HG02623 (cell line): Measurements from ENCODE around the gene ARHGAP22.

Experiments used
- ATAC-seq: cut with Tn5 transposase; IDR thresholded peaks from one replicate; pipeline ENCODE4 v1.9.1; 2021; ENCODE audit warnings: moderate library complexity; ENCODE audit not compliant: unreplicated experiment

Gene ARHGAP22

DNA sequence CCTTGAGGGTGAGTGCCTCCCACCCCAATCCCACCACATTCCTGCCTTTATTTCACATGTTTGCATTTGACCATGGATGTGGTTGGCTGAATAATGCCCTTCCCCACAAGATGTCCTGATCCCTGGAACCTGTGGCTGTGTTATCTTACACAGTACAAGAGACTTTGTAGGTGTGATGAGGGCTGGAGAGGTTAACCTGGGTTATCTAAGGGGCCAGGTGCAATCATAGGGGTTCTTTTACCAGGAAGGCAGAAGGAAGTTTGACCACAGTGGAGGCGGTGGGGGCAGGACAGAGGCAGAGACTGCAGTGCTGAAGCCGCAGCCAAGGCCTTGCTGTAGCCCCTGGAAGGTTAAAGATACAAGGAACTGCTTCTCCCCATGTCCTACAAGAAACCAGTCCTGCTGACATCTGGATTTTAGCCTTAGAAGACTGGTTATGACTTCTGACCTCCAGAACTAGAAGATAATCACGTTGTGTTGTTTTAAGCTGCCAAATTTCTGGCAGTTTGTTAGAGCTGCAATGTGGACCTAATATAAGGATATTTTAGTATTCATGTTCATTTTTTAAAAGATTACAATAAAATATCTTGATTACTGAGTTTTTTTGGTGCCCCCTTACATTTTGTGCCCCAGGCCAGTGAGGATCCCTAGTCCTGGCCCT, 136.6 kb downstream of the ARHGAP22 start:
- ATAC-seq, result no peak

DNA sequence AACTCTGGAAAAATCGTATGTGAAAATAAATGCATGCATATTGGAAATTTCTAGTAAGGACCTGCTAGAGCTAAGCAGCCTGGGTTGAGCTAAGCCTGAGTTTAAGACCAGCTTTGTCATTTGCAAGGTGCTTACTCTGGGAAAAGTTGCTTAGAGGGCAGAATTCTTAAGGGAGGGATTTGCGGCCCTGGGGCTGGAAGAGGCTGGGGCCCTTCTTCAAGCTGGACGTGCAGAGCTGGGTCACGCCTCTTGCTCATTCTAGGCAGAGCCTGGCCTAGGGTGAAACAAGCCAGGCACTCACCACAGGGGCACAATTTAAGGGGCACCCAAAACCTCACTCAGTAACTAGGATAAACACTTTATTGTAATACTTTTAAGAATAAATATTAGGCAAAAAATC, 137.2 kb downstream of the ARHGAP22 start:
- ATAC-seq, result no peak

DNA sequence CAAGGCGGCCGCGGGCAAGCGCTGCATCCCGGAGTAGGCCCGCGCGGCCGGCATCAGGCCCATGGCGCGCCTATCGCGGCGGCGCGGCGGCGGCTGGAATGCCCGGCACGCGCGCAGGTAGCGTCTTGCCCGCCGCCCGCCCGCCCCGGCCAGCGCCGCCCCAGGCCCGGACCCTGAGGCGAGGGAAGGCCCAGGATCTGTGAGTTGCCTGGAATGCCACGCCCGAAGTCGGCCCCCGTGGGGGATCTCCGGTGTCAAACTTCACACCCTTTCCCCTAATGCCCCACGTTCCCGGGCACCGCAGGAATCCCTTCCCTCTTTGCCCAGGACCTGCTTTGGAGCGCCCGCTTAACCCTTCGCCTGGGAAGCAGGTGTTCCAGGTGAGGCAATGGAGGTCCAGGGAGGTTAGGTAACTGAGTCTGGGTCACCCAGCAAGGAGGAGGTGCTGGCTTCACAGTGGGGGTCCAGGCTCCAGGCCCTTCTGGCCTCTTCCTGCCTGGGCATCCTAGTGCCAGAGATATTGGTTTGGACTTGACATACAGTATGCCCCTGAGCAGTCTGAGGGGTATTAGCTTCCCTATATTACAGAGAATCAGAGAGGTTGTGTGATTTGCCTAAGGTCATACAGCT, 138.1 kb downstream of the ARHGAP22 start:
- ATAC-seq, result no peak

DNA sequence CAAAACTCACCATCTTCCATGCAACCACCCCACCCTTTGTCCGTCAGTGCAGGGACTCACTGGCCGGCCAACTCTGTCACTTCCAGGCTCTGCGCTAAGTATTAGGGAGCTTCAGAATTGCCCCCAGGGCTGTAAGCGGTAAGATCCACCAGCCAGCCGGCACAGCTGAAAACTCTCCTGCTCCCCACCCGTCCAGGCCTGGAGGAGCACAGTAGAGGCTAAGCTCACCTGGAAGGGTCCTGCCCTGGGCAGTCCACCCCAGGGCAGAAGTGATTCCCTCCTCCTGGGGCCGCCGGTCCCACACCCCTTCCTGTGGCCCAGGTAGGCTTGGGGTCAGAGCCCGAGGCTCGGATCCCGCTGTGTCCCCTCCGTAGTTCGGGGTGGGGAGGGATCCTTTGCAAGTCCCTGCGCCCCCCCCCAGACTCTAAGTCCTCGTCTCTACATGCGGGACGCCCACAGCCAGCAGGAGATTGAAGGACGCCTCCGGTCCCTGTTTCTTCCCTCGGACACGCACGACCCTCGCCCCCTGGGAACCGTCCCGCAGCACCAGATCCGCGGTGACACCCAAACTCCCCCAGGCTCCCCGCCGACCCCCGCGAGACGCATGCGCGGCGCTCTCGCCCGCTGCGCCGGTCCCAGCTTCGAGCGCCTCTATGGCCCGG, 138.9 kb downstream of the ARHGAP22 start:
- ATAC-seq, result no peak

DNA sequence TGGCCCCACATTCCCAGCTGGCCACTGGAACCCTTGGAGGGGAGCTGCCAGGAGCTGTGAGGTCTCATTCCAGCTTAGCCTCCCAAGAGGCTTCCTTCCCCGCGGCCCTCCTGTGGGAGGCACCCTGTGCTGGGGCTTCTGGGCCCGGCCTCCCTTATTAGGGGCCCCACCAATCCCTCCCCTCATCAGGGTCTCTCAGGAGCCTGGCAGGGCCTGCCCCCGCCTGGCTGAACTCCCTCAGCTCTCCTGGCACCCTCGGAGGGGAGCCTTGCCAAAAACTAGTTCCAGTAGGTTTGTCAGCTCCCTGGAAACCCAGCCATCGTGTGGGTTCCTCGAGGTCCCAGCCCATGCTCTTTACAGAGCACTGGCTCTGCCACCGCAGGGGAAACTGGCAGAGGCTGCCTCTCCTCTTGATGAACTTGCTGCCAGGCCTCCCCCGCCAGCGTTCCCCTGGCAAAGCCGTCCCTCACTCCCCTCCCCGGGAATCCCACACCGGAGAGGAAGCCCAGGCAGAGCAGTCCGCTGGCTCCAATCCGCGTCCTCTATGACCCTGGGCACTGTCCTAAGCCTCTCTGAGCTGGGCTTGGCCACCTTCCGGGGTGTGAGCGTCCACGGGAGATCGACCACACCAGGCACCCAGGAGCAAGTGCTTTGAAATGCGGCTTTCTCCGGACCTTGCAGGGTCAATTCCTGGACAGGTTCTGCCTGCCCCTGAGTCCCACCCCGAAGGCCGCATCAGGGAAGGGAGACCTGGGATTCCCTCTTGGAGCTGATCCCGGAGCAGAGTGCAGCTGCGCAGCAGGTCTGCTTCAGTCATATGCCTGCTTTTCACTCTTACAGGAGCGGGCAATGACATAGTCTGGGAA, 139.8 kb downstream of the ARHGAP22 start:
- no peak for ATAC-seq

DNA sequence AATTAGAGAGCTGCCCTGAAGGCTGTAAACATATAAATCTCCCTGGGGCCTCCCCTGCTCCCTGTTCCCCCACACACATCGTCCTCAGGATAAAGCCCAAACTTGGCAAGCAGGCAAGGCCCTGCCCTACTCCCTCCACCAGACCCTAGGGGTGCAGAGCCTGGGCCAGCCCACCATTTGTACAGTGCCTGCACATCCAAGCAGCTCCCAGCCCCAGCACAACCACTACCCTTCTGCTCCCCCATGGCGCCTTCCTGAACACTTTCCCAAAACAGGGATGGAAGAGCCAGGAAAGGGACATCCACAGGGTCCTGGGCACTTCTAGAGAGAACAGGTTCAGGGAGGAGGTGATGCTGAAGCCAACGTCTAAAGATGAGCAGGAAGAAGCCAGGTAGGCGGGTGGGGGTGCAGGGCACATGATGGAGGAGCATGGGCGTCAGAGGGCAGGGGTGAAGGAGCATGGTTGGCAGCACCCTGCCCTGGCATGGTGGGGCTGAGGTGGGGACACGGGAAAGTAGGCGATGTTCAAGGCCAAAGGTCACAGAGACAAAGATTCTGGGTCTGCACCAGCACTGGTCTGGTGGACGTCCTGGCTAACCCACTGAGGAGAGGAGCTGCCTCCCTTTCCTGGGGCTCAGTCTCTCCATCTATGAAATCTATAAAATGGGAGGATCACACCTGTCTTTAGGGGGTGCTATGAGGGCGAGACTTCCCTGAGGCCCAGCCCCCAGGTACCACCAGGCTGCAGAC, 140.6 kb downstream of the ARHGAP22 start:
- no peak for ATAC-seq

DNA sequence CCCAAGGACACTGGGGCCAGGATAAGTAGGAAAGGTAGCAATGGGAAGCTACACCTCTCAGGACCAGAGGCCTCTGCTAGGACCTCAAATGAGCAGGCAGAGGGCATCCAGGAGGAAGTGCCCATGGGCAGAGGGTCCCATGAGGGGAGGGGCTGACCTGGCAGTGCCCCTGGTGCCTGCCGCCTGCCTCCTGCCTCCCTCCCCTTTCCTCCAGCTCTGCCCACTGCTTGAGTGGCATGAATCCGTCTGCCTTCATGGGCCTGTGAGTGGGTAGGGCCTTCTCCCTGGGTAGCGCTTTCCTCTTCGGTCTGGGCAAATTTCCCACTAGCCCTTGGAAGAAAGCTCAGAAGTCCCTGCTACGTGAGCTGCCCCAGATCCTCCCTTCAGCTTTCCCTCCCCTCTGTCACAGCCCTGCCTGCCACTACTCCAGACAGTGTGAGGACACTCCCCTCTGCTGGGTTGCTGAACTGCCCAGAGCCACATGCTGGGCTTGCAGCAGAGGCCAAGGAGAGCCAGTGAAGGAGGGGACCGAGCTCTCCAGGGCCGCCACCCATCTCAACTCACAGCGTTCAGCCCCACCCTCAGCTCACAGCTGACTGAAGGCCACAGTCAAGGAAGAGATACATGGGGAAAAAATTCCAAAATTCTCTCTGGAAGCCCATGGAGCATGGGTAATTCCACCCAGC, 141.4 kb downstream of the ARHGAP22 start:
- no peak for ATAC-seq

DNA sequence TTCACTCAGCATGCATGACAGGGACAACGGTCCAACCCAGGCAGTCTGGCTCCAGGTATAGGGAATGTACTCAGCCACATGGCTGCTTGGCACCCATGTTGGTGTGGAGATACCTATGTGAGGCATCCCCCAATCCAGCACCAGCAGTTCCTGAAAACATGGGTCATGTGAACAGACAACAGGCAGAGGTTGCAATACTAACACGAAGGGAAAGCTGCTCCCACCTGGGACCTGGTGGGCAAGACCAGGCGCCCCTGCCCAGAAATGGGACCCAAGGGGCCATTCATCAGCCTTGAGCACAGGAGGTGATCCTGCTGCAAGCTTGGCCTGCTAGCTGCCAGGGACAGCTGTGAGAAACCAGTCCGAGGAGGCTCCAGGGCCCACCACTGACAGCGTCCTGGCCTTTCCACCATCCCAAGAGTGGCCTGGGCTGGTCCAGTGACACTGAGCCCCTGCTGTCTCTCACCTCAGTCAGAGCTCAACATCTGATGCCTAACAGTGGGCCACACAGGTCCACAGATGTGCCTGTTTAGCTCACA, 142.3 kb downstream of the ARHGAP22 start:
- no peak for ATAC-seq

DNA sequence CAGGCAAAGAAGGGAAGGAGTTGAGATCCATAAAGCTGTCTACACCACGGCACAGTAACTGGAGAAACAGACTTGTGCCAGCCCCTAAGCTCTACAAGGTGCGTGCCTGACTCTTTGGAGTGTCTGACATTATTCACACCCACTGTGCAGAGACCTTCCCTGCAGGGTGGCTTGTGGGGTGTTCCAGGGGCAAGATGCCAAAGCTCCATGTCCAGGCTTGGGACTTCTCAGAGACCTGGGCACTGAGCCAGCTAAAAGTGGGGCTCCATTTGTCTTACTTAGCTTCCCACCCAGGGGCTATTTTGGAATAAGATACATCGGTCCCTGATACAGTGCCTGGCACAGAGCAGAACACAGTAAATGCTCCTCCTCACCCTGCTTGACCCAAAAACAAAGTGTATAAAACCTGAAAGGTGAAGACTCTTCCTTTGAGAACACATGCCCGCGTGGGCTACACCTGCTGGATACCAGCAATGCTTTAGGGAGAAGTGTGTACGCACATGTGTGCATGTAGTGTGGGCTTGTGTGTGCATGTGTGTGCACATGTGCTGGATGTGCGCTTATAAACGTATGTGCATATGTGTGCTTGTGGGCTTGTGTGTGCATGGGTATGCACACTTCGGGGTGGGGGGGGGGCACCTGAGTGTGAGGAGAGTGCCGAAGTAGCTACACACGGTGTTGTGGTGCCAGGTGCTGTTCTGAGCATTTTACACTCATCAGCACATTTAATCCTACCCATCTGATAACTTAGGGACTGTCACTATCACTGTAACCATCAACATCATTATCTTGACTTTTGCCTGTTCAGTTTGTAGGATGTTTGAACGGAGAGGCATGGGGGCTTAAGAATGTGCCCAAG, 143.0 kb downstream of the ARHGAP22 start:
- no peak for ATAC-seq

DNA sequence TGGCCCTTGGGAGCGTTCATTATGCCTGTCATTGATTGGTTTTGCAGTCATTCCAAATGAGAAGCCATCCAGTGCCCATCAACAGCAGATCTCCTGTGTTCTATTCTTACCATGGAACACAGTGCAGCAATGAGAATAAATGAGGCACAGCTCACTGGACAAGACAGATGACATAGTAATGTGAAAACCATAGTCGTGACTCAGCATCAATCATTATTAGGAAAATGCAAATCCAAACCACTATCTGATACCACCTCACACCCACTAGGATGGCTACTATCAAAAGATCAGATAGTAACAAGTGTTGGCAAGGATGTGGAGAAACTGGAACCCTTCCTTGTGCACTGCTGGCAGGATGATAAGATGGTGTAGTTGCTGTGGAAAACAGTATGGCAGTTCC, 144.7 kb downstream of the ARHGAP22 start:
- no peak for ATAC-seq

DNA sequence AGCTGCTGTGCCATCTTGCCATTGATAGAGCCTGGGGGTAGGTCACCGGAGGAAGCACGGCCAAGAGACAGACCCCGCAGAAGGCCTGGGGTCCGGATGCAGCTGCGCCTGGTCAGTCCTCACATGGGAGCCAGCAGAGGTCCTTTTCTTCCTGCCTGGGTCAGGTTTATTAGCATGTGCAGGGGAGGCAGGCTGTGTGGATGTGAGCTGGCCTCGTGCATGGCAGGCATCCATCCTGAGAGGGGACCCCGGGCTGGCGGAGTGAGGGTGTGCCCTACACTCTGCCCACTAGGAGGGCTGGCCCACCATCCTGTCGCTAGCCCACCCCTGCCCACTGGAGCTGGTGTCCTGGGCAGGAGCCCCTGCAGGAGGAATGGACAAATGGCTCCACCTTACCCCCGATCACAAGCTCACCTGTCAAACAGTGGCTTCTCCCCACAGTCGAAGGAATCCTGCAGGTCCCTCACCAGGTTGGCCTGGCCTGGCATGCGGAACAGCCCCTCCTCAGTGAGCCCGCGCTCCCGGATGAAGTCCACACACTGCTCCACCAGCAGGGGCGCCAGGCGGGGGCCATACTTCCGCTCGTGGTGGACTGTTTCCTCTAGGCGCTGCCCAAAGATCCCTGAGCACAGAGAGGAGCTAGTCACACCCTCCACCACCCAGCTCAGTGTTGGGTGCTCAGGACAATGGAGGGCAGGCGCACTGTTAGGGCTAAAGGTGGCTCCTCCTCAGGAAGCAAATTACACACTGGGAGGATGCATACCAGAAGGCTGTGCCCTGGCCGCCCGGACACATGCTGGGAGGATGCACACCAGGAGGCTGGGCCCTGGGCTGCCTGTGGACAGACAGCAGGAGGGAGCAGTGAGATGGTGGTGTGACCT, 145.4 kb downstream of the ARHGAP22 start:
- no peak for ATAC-seq

DNA sequence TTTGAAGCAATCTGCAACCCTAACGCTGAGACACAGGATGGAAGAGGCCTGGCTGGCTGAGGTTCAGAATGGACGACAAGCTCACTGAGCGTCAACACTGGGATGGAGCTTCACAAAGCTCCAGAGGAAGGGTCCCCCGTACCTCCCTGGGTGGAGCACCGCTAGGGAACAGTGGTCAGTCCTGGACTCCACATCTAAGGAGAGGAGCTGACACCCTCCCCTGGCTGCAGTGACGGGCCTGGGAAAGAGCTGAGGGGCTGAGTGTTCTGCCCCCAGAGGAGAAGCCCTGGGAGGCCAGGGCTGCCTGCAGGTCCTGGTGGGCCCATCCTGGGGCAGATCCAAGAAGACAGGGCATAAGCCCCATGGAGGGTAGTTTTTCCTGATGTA, 146.2 kb downstream of the ARHGAP22 start:
- ATAC-seq, result no peak

DNA sequence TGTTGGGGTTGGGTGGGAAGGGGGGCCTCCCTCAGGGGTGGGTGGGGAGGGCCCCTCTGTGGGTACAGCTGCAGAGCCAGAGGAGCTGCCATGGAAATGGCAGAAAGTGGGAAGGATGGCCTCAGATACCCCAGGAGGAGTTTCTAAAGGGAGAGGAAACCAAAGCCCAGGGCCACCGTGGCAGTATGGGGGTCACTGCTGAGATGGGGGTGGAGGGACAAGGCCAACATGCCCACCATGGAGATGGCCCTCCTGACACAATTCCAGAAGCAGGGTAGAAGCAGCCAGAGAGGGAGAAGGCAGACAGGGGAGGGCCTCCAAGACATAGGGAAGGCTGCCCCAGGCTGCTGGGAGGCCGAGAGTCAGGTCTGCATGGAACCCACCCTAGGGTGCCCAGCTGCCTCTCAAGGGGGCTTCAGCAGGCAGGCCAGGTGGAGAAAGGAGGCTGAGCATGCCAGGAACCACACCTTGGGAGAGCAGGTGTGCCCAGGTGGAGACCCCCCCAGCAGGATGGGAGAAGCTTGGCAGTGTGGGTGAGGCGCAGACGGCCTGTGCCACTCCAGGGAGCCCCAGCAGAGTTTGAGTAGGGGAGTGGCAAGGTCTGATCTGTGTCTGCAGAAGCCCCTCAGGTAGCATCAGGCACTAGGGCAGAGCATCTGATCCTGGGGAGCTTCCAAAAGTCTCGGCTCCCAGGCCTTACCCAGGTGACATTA, 146.8 kb downstream of the ARHGAP22 start:
- ATAC-seq, result no peak

DNA sequence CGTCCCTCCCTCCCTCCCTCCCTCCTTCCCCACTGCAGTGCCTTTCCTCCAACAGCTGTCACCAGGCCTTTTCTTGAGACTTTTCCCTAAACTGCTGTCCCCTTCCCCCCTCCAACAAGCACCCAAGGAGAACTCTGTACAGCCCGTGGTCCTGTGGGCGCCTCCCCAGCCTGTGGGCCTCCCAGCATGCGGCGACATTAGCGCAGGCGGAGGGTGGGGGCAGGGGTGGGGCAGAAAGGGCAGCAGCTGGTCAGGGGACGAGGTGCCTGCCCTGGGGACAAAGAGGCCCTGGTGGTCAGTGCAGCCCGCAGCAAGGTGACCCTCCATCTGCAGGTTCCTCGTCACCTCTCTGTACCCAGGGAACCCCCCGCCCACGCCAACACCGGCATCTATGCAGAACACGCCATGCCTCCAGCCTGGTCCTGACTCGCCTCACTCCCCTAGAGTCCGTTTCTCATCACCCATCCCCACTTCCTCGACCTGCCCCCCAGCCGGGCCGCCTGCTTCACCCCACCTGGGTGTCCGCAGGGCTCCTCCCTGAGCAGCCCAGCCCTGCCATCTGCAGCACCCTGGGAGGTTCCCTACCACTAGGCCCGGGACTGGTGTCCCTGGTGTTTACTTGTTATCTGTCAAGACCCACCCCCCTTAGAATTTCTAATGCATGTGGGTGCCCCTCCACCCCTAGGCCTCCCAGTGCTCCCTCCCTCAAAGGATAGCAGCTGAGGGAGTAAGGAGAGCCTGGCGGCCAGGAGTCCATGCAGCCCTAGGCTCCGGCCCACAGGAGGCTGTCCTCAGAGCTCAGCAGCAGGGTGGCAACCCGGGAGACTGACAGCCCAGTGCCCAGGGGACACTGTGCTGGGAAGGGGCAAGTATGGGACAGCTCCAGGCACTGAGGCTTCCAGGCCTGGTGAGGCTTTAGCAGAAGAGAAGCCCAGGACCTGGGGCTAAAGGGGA, 147.8 kb downstream of the ARHGAP22 start:
- ATAC-seq, result no peak

DNA sequence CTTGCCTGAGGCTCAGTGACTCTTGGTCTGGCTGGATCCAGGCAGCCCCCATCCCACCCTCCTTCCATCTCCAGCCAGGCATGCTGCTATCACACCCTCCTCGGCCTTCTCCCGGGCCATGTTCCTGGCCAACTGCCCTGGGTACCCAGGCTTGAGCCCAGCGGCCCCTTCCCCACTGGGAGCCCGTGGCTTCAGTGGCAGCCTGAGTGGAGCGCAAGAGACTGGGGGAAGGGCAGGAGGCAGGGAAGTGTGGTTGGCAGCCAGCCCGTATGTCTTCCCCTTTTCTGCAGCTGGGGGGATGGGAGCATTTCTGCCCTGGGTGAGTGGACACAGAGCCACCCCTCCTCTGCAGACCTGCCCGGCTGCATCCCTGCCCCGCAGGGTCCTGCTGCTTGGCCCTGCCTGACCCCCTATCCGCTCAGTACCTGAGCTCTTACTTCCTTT, 148.5 kb downstream of the ARHGAP22 start:
- ATAC-seq, result no peak
